Esophagus squamous epithelium (tissue), 5 donors: ENCODE results near the gene MAP2K6. TPM values are rescaled to one million over a fixed set of nuclear protein-coding genes. Genes with fewer than 3 reads are reported as not detected.

Experiments
- DNase-seq: peaks from one replicate; lab custom pipeline; 2025; lab: John Stamatoyannopoulos, UW
- H3K27ac ChIP-seq, 4 donors: fragments of 200-600 bp; sonication (generic); one replicate each; pipeline ENCODE4 v1.5.1; 2016 to 2019; ENCODE audit warnings: mild to moderate bottlenecking in 1 of 4
- H3K27me3 ChIP-seq, 4 donors: fragments of 200-600 bp; sonication (generic); 1 replicate in 3 of 4; 2 replicates in 1 of 4; pipeline versions ENCODE4 v1.5.1 to v1.6.0; 2017 to 2021; ENCODE audit warnings: antibody characterized with exemption in 1 of 4
- H3K36me3 ChIP-seq, 3 donors: fragments of 200-600 bp; sonication (generic); one replicate each; pipeline ENCODE4 v1.5.1; 2016 to 2019
- H3K4me1 ChIP-seq, 3 donors: fragments of 200-600 bp; sonication (generic); one replicate each; pipeline ENCODE4 v1.5.1; 2017 to 2019
- H3K4me3 ChIP-seq, 4 donors: fragments of 200-600 bp; sonication (generic); 1 replicate in 3 of 4; 2 replicates in 1 of 4; pipeline ENCODE4 v1.5.1; 2016 to 2019; ENCODE audit warnings: mild to moderate bottlenecking in 2 of 4, moderate library complexity in 1 of 4
- H3K9me3 ChIP-seq, 3 donors: fragments of 200-600 bp; sonication (generic); one replicate each; pipeline ENCODE4 v1.5.1; 2016 to 2019
- POLR2A ChIP-seq, 4 donors: fragments of 450-650 bp; IDR thresholded peaks; one replicate each; pipeline ENCODE4 v1.6.1; 2017; ENCODE audit warnings: antibody characterized with exemption in 4 of 4, mild to moderate bottlenecking in 4 of 4, moderate library complexity in 3 of 4
- WGBS, 2 donors: methylation state at CpG; one replicate each; pipeline ENCODE4 v1.1.5; 2018; 5-methylcytosine and 5-hydroxymethylcytosine counted together
- intact Hi-C: fragments of 100-400 bp; cut with DNase I; formaldehyde crosslinking; loops from one replicate; pipeline ENCODE4 v1.15.0; 2022
- total RNA-seq, 4 donors: library from RNA; depleted of rRNA; stranded (reverse); fragments of >200 nt; gene quantifications; one replicate each; pipeline ENCODE4 v1.1.0, GENCODE V29; 2016
- TF ChIP-seq, protein P1 (sequence below), 6 experiments: fragments of 450-650 bp in 4 of 6; fragments of 200-600 bp in 2 of 6; sonication (generic) in 2 of 6; IDR thresholded peaks; one replicate each; pipeline ENCODE4 v1.5.1; 2016 to 2019; ENCODE audit warnings: antibody characterized with exemption in 6 of 6, mild to moderate bottlenecking in 4 of 6, moderate library complexity in 4 of 6
- donor health status: DM: yes; HTN: yes; CAD: no.

Gene MAP2K6
- total RNA-seq, 4 donors from 2014 or later: 1.5 to 15.0 (median 2.5) TPM

DNA sequence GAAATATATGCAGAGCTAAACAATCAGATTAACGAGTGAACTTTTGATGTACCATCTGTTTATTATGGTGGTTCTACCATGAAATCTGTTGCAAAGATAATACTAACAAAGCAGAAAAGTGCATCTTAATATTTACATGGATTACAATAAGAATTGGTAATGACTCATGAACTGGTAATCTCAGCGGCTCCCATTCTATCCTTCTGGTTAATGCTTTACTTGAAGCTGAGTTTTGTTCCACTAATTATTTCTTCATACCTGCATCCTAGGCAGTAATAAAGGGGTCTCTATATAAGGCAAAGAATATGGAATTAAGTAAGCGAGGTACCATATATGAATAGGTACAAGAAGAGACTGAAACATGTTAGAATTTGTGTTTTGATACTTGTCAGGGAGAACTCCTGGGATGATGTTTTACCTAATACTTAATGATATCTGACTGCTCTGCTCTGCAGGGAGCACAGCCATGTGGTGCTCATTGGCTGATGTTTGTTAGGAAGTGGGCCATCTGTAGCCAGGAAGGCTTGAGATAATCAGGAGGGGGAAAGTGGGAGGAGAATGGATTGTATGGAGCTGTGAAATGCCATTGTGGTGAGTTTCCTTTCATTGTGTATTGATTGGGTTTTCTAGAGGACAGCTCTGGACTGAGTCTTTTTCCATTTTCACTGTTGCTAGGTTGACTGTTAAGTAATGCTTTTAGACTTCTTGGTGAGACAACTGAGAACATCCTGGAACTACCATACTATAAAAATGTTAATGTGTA lies 52.6 kb downstream of the MAP2K6 start:
- Histone ChIP-seq H3K36me3 (no peaks in the 10 kb centered on the region), H3K27me3 (no peaks in the 10 kb centered on the region), H3K4me3 (no peak overlapping the region), H3K27ac (no peak overlapping the region), H3K4me1 (peaks cover 0 to 14% (median 0%) of the 10 kb centered on the region in 3 donors), H3K9me3 (no peaks in the 10 kb centered on the region)
- no peak for TF ChIP-seq POLR2A (IDR thresholded peaks at IDR 0.05)
- TF ChIP-seq, protein P1, sequence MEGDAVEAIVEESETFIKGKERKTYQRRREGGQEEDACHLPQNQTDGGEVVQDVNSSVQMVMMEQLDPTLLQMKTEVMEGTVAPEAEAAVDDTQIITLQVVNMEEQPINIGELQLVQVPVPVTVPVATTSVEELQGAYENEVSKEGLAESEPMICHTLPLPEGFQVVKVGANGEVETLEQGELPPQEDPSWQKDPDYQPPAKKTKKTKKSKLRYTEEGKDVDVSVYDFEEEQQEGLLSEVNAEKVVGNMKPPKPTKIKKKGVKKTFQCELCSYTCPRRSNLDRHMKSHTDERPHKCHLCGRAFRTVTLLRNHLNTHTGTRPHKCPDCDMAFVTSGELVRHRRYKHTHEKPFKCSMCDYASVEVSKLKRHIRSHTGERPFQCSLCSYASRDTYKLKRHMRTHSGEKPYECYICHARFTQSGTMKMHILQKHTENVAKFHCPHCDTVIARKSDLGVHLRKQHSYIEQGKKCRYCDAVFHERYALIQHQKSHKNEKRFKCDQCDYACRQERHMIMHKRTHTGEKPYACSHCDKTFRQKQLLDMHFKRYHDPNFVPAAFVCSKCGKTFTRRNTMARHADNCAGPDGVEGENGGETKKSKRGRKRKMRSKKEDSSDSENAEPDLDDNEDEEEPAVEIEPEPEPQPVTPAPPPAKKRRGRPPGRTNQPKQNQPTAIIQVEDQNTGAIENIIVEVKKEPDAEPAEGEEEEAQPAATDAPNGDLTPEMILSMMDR (IDR thresholded peaks at IDR 0.05): no peak
- no peak for DNase-seq
- WGBS, 2 donors: 67 to 72% methylated on average over 3 of the region's 3 CpGs
- intact Hi-C loops: no loop called here

DNA sequence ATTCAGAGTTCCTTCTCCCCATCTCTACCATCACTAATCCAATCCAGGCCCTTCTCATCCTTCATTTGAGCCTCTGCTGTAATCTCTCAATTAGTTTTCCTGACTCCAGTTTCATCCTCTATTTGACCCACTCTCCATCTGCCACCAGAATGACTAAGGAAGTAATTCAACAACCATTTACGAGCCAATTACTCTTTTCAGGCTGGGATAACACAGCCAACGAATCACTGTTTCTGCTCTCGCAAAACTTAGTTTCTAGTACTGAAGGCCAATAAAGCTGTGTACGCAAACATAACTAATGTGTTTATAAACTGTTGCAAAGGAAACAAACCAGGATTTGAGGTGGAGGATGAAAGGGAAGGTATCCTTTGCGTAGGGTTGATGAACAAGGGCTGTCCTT lies 53.7 kb downstream of the MAP2K6 start:
- intact Hi-C loops: no loop called here
- 95 to 97% methylated on average over 5 of the region's 5 CpGs for WGBS, 2 donors
- no peak overlapping the region for H3K27ac ChIP-seq

DNA sequence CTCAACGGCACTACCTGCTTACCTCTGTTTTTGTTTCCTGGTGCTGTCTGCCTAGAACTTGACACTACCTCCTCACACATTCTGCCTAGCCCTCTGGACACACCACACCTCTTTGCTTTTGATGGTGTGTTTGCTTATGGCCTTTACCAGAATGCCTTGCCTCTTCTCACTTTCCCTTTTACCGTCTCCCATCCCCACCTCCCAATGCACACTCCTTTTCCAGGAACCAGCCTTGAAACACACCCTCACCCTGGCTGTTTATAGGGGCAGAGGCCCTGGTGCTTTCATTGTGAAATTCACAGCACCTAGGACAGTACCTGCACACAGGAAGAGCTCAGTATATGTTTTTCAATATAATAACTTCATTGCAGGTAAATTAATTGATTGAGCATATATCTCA lies 56.2 kb downstream of the MAP2K6 start:
- no peak overlapping the region for H3K27ac ChIP-seq
- no peak for DNase-seq
- no peaks in the 10 kb centered on the region for H3K9me3 ChIP-seq
- intact Hi-C loops: no loop called here
- no peak for TF ChIP-seq POLR2A (IDR thresholded peaks at IDR 0.05)
- peaks cover 3 to 33% (median 12%) of the 10 kb centered on the region in 3 donors for H3K4me1 ChIP-seq
- no peak overlapping the region for H3K4me3 ChIP-seq
- 55 to 61% methylated on average over 2 of the region's 2 CpGs for WGBS, 2 donors
- H3K36me3 ChIP-seq: no peaks in the 10 kb centered on the region
- no peaks in the 10 kb centered on the region for H3K27me3 ChIP-seq

More for the DNA sequence above, 53.7 kb downstream of the MAP2K6 start:
- peaks cover 0 to 16% (median 0%) of the 10 kb centered on the region in 3 donors for H3K4me1 ChIP-seq
- no peaks in the 10 kb centered on the region for H3K27me3 ChIP-seq
- no peak for TF ChIP-seq POLR2A (IDR thresholded peaks at IDR 0.05)
- TF ChIP-seq, protein P1 (IDR thresholded peaks at IDR 0.05): no peak
- no peaks in the 10 kb centered on the region for H3K9me3 ChIP-seq
- H3K4me3 ChIP-seq: no peak overlapping the region
- H3K36me3 ChIP-seq: no peaks in the 10 kb centered on the region
- DNase-seq: no peak

DNA sequence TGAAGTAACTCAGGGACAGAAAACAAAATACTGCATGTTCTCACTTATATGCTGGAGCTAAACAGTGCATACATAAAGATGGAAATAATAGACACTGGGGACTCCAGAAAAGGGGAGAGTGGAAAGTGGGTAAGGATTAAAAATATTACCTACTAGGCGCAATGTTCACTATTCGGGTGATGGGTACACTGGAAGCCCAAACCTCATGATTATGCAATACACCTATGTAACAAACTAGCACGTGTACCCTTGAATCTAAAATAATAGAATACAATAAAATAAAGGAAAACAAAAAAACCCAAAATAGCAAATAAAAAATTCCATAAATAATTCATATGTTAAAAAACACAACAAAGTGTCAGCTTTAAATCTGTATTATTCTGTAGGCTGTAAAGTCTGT lies 56.9 kb downstream of the MAP2K6 start:
- 78 to 91% methylated on average over 3 of the region's 3 CpGs for WGBS, 2 donors
- Histone ChIP-seq H3K27me3 (no peaks in the 10 kb centered on the region), H3K4me3 (no peak overlapping the region), H3K9me3 (no peaks in the 10 kb centered on the region), H3K27ac (no peak overlapping the region), H3K4me1 (peaks cover 3 to 28% (median 12%) of the 10 kb centered on the region in 3 donors), H3K36me3 (no peaks in the 10 kb centered on the region)
- intact Hi-C loops: no loop called here
- TF ChIP-seq, protein P1 (IDR thresholded peaks at IDR 0.05): no peak
- TF ChIP-seq POLR2A (IDR thresholded peaks at IDR 0.05): no peak
- DNase-seq: no peak

DNA sequence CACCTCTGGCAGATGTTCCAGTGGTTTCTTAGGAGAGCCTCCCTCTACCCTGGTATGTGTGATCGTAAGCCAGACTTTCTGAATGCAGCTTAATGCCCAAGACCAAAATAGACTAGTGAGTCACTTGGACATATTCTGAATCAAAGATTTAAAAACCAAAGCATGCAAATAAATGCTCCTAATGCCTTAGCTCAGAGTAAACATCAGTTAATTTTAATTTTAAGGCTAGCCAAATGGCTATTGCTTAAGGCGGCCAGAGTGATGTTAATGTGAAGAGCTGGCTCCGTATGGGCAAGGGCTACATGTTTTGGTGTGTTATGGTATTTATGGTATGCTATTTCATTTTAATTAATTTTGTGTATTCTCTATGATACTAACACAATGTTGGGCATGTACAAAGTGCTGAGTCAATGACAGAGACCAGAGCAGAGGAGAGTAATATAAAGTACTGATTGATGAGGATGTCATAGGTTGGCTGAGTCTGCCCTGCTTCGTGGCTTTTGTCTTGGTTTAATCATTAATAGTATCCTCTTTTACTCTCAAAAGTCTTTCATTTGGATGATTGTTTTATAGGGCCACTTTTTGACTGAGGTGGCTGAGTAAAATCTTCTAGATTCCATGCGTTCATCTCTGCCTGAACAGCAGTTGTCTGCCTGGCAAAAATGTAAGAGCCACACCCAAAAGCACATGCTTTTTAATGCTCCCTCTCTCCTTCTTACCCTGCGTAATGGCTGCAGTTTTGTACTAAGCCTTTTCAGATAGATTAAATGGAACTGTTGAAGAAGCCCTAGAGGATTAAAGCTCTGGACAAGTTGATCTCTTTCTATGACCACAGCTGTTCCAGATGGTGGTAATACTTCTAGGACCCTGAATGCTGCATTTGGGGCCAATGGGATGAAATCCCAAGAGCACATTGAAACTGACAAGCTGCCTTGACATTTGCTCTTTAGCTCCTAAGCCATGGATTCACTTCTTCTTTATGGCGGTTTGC lies 59.6 kb downstream of the MAP2K6 start:
- no peak for TF ChIP-seq POLR2A (IDR thresholded peaks at IDR 0.05)
- TF ChIP-seq, protein P1 (IDR thresholded peaks at IDR 0.05): no peak
- 27 to 29% methylated on average over 7 of the region's 7 CpGs for WGBS, 2 donors
- intact Hi-C loops: no loop called here
- H3K36me3 ChIP-seq: no peaks in the 10 kb centered on the region
- no peaks in the 10 kb centered on the region for H3K27me3 ChIP-seq
- H3K9me3 ChIP-seq: no peaks in the 10 kb centered on the region
- no peak for DNase-seq
- H3K27ac ChIP-seq: peak overlapping the region; percentile 23 to 74 (median 54)
- no peak overlapping the region for H3K4me3 ChIP-seq
- H3K4me1 ChIP-seq: peaks cover 3 to 23% (median 12%) of the 10 kb centered on the region in 3 donors
